KMS-11 (cell line): ENCODE measurements around the gene LPIN3.

Experiments used
- H2AFZ ChIP-seq: fragments of 200-600 bp; sonication (generic); 2 replicates; pipeline ENCODE4 v1.6.1; 2016; ENCODE audit warnings: antibody characterized with exemption, mixed run types, low read depth
- H3K27ac ChIP-seq: fragments of 200-600 bp; sonication (generic); 2 replicates; pipeline ENCODE4 v1.6.1; 2016; ENCODE audit warnings: mild to moderate bottlenecking, mixed run types
- H3K27me3 ChIP-seq: fragments of 200-600 bp; sonication (generic); 2 replicates; pipeline ENCODE4 v1.6.1; 2017; ENCODE audit warnings: mild to moderate bottlenecking, low read depth, mixed run types, moderate library complexity; ENCODE audit not compliant: insufficient read depth
- H3K36me3 ChIP-seq: fragments of 200-600 bp; sonication (generic); 2 replicates; pipeline ENCODE4 v1.6.1; 2017; ENCODE audit warnings: mild to moderate bottlenecking, mixed run types; ENCODE audit not compliant: insufficient read depth
- H3K4me1 ChIP-seq: fragments of 200-600 bp; sonication (generic); 2 replicates; pipeline ENCODE4 v1.6.1; 2016; ENCODE audit warnings: mild to moderate bottlenecking, low read depth, mixed run types; ENCODE audit not compliant: poor library complexity, severe bottlenecking
- H3K4me2 ChIP-seq: fragments of 200-600 bp; sonication (generic); 2 replicates; pipeline ENCODE4 v1.7.0; 2016; ENCODE audit warnings: mild to moderate bottlenecking, mixed run types
- H3K4me3 ChIP-seq: fragments of 200-600 bp; sonication (generic); IDR thresholded peaks from 2 replicates; pipeline ENCODE4 v1.6.1; 2017; ENCODE audit warnings: low read depth, low read length, mixed read lengths; ENCODE audit not compliant: insufficient read depth
- H3K79me2 ChIP-seq: fragments of 200-600 bp; sonication (generic); 2 replicates; pipeline ENCODE4 v1.6.1; 2016; ENCODE audit warnings: low read depth, mixed run types; ENCODE audit not compliant: insufficient read depth
- H3K9ac ChIP-seq: fragments of 200-600 bp; sonication (generic); 2 replicates; pipeline ENCODE4 v1.6.1; 2016; ENCODE audit warnings: mild to moderate bottlenecking, mixed run types
- H4K20me1 ChIP-seq: fragments of 200-600 bp; sonication (generic); 2 replicates; pipeline ENCODE4 v1.6.1; 2016; ENCODE audit warnings: mild to moderate bottlenecking, mixed run types; ENCODE audit not compliant: insufficient read depth
- CTCF ChIP-seq: fragments of 200-600 bp; sonication (generic); conservative IDR thresholded peaks from 2 replicates; pipeline ENCODE4 v1.6.1; 2017; ENCODE audit warnings: low read depth, mild to moderate bottlenecking, antibody characterized with exemption, low read length, moderate library complexity, mixed read lengths

LPIN3 gene

DNA sequence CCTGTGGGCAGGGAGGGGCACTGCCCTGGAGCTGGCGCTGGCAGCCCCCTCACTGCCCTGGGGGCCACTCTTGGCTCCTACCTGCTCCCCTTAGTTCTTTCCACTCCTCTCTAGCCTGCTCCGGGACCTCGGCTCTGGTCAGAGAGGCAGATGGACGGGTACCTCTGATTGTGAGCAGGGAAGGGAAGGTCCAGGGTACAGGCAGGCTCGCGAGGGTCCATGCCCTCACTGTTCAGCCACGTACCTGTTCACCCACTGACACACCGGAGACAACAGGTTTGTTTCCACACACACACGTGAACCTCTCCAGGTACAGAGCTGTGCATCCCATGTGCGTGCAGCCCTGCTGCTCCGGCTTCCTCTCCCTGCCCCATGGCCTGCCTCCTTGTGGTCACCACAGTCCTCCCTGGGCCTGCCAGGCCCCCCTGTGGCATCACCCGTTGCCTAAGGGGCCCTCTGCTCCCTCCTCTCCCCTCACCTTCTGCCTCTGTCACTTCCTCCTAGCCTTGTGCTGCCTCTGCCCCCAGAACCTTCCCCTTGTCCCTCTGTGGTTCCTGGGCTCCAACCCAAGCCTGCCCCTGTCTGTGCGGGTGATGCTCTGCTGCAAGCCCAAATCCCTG is 23.7 kb downstream of the LPIN3 start:
- no peak overlapping the region for H3K4me2 ChIP-seq
- H3K4me1 ChIP-seq: no peaks in the 10 kb centered on the region
- H3K27me3 ChIP-seq: no peaks in the 10 kb centered on the region
- H2AFZ ChIP-seq: no peak overlapping the region
- no peak for TF ChIP-seq CTCF
- no peaks in the 10 kb centered on the region for H3K36me3 ChIP-seq
- no peak overlapping the region for H3K9ac ChIP-seq
- H3K79me2 ChIP-seq: no peaks in the 10 kb centered on the region
- H3K4me3 ChIP-seq: no peak overlapping the region
- no peak overlapping the region for H3K27ac ChIP-seq
- H4K20me1 ChIP-seq: no peaks in the 10 kb centered on the region

GRCh38 chr20:41364967-41365765 is 24.5 kb downstream of the LPIN3 start:
- H2AFZ ChIP-seq: no peak overlapping the region
- no peaks in the 10 kb centered on the region for H4K20me1 ChIP-seq

GRCh38 chr20:41365777-41366545 is 25.3 kb downstream of the LPIN3 start:
- no peaks in the 10 kb centered on the region for H3K4me1 ChIP-seq
- H3K27ac ChIP-seq: no peak overlapping the region
- H3K36me3 ChIP-seq: no peaks in the 10 kb centered on the region
- no peak overlapping the region for H2AFZ ChIP-seq
- no peak overlapping the region for H3K4me3 ChIP-seq
- no peak overlapping the region for H3K4me2 ChIP-seq
- TF ChIP-seq CTCF: no peak
- H3K79me2 ChIP-seq: no peaks in the 10 kb centered on the region
- no peaks in the 10 kb centered on the region for H3K27me3 ChIP-seq
- no peaks in the 10 kb centered on the region for H4K20me1 ChIP-seq
- H3K9ac ChIP-seq: no peak overlapping the region

More at GRCh38 chr20:41364967-41365765, 24.5 kb downstream of the LPIN3 start:
- H3K4me3 ChIP-seq: no peak overlapping the region
- no peaks in the 10 kb centered on the region for H3K36me3 ChIP-seq
- H3K79me2 ChIP-seq: no peaks in the 10 kb centered on the region
- no peak overlapping the region for H3K4me2 ChIP-seq
- H3K27me3 ChIP-seq: no peaks in the 10 kb centered on the region
- no peaks in the 10 kb centered on the region for H3K4me1 ChIP-seq
- no peak for TF ChIP-seq CTCF
- H3K9ac ChIP-seq: no peak overlapping the region
- H3K27ac ChIP-seq: no peak overlapping the region

- Histone ChIP-seq H3K79me2 (no peaks in the 10 kb centered on the region), H3K27me3 (no peaks in the 10 kb centered on the region), H3K27ac (no peak within 1 kb of the TSS), H3K9ac (no peak within 1 kb of the TSS), H3K4me3 (no peak within 1 kb of the TSS), H4K20me1 (no peaks in the 10 kb centered on the region), H3K4me1 (no peaks in the 10 kb centered on the region), H3K4me2 (no peak within 1 kb of the TSS), H2AFZ (no peak within 1 kb of the TSS), H3K36me3 (no peaks in the 10 kb centered on the region)
- no peak for TF ChIP-seq CTCF
Measured at GRCh38 chr20:41366546-41367392, 26.1 kb downstream of the LPIN3 start, which contains the start of gene EMILIN3. Gene EMILIN3 (minus strand): TSS chr20:41366818. CDS start chr20:41366634, 184 bp downstream.
